AG04450 (cell line): Measurements from ENCODE around the gene NKX1-2. TPM values are rescaled to one million over a fixed set of nuclear protein-coding genes. Genes with fewer than 3 reads are reported as not detected.

Experiments
- CTCF ChIA-PET: fragments of 300-600, 350-600 bp; formaldehyde crosslinking; extraction: SDS; loops from one replicate; lab custom pipeline; 2022; ENCODE audit warnings: antibody characterized with exemption, inconsistent platforms; lab: Charles Lee
- POLR2A ChIA-PET: fragments of 350-600 bp; formaldehyde crosslinking; extraction: SDS; loops from one replicate; lab custom pipeline; 2021; ENCODE audit warnings: antibody characterized with exemption, inconsistent platforms; lab: Yijun Ruan, JAX
- DNase-seq: peaks from one replicate; pipeline ENCODE4 v3.0.0-alpha.2; 2011; ENCODE audit warnings: low read depth, low spot score
- H3K27ac ChIP-seq: one replicate; pipeline ENCODE4 v1.5.1; 2012; ENCODE audit warnings: low read depth, low read length, control low read depth
- H3K27me3 ChIP-seq: one replicate; pipeline ENCODE4 v1.6.0; 2012; ENCODE audit warnings: low read length; ENCODE audit not compliant: control insufficient read depth, insufficient read depth
- H3K4me3 ChIP-seq: 2 replicates; pipeline ENCODE4 v1.5.1; 2011; ENCODE audit warnings: mild to moderate bottlenecking, low read depth, low read length, control low read depth
- H3K9me3 ChIP-seq: 2 replicates; pipeline ENCODE4 v1.5.1; 2012; ENCODE audit warnings: low read length; ENCODE audit not compliant: control insufficient read depth, insufficient read depth
- polyA plus RNA-seq: library from polyadenylated mRNA; depleted of rRNA; stranded (reverse); fragments of >200 nt; gene quantifications from 2 replicates; pipeline ENCODE4 v1.2.3, GENCODE V29; 2011
- TF ChIP-seq, protein P1 (sequence below): IDR thresholded peaks from 2 replicates; pipeline ENCODE4 v1.5.1; 2011; ENCODE audit warnings: low read depth, low read length, control low read depth, inconsistent platforms

NKX1-2 gene
- polyA plus RNA-seq, 1 experiment = not detected

DNA sequence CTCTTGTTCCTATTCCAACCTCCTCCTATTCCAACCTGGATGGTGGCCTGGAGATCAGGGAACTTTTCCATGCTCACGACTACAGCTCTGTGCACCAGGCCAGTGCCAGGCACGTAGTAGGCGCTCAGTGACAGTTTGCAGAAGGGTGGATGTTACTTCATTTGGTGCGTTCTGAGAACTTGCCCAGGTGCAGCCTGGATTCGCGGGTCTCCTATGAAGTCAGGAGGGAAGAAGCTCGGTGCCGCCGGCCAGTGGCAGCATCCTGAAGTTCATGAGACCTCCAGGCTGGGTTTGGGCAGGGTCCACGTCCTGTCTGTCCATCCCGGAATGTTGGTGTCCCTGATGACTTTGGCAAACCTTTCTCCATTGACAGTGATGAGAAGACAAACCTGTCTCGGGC, 33.0 kb upstream of the NKX1-2 start:
- ChIA-PET CTCF (no interaction called here), POLR2A (no interaction called here)
- Histone ChIP-seq H3K27me3 (no peaks in the 10 kb centered on the region), H3K4me3 (no peak overlapping the region), H3K27ac (no peak overlapping the region), H3K9me3 (no peaks in the 10 kb centered on the region)
- TF ChIP-seq, protein P1, sequence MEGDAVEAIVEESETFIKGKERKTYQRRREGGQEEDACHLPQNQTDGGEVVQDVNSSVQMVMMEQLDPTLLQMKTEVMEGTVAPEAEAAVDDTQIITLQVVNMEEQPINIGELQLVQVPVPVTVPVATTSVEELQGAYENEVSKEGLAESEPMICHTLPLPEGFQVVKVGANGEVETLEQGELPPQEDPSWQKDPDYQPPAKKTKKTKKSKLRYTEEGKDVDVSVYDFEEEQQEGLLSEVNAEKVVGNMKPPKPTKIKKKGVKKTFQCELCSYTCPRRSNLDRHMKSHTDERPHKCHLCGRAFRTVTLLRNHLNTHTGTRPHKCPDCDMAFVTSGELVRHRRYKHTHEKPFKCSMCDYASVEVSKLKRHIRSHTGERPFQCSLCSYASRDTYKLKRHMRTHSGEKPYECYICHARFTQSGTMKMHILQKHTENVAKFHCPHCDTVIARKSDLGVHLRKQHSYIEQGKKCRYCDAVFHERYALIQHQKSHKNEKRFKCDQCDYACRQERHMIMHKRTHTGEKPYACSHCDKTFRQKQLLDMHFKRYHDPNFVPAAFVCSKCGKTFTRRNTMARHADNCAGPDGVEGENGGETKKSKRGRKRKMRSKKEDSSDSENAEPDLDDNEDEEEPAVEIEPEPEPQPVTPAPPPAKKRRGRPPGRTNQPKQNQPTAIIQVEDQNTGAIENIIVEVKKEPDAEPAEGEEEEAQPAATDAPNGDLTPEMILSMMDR = no peak
- DNase-seq = no peak

DNA sequence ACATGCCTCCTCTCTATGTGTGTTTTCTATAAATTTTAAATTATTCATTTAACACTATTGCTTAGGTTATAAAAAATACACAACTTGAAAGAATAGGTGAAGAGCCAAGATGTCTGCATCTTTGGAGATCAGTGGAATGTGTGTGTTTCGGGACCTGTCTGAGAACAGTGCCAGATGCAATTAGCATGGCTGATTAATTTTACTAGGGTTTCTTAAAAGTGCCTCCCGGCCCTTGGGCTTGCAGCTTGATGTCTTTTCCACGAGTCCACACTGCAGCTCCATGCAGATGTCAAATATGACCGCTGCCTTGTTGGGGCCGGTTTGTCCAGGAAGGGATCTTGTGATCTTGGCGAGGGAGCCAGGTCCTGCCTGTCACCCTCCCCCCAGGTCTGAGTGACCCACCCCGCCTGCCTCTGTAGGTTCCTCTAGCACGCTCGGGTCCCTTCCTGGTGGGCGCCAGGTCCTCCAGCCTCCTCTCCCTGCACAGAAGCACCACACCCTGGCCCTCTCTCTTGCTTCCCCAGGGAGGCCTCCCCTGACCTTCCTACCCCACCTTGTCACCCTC, 32.5 kb upstream of the NKX1-2 start:
- no peak overlapping the region for H3K4me3 ChIP-seq
- DNase-seq = no peak
- ChIA-PET CTCF (no interaction called here), POLR2A (no interaction called here)
- H3K27me3 ChIP-seq = no peaks in the 10 kb centered on the region
- TF ChIP-seq, protein P1 = no peak
- H3K27ac ChIP-seq = no peak overlapping the region
- H3K9me3 ChIP-seq = no peaks in the 10 kb centered on the region

DNA sequence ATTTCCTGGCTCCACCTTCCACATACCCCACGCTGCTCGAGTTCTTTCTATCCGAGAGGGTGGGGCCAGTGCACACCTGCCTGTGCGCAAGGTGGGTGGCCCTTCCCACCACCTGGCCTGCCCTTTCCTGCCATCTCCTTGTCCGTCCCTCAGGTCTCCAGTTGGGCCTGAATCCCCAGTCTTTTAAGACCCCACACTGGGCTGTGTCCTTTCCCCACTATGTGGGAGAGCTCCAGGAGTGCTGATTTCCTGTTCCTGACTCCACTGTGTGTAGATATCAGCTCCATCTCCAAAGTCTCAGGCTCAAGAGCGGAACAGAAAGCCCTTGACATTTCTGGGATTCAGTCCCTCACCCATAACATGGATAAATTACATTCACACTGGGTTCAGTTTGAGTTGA, 31.9 kb upstream of the NKX1-2 start:
- DNase-seq = no peak
- POLR2A ChIA-PET = no interaction called here
- no peak overlapping the region for H3K4me3 ChIP-seq
- H3K9me3 ChIP-seq = no peaks in the 10 kb centered on the region
- H3K27ac ChIP-seq = no peak overlapping the region
- CTCF ChIA-PET = no interaction called here
- TF ChIP-seq, protein P1 = no peak
- no peaks in the 10 kb centered on the region for H3K27me3 ChIP-seq

DNA sequence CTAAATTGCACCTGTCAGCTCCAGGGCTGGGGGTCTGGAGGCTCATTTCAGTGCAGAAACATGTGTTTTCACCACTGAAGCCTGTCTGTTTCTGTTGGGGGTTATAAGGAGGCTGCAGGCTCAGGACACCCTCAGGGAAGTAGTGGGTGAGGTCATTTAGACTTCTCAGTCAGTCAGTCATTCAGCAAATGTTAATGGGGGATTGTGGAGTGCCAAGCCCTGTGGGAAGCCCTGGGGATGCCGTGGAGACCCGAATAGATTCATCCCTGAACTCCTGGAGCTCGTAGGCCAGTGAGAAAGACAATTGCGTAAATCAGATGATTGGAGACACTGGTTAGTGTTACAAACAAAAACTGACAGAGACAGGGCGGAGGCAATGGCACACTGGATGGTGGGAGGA, 31.0 kb upstream of the NKX1-2 start:
- TF ChIP-seq, protein P1 = no peak
- DNase-seq = no peak
- H3K9me3 ChIP-seq = no peaks in the 10 kb centered on the region
- ChIA-PET POLR2A (no interaction called here), CTCF (no interaction called here)
- H3K4me3 ChIP-seq = no peak overlapping the region
- no peaks in the 10 kb centered on the region for H3K27me3 ChIP-seq
- H3K27ac ChIP-seq = no peak overlapping the region

DNA sequence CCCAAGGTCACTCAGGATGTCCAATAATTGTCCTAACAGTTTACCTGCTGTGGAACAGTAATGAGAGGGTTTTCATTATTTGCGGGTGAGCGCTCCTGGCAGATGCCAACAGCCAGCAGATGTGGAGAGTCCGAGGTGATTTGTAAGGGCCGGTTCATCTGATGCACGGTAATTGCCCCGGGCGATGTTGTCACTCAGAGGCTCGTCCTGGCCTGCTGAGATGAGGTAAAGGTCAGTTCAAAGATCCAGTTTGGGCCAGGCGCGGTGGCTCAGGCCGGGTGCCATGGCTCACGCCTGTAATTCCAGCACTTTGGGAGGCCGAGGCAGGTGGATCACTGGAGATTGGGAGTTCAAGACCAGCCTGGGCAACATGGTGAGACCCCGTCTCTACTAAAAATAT, 28.7 kb upstream of the NKX1-2 start:
- TF ChIP-seq, protein P1 = no peak
- ChIA-PET CTCF (no interaction called here), POLR2A (no interaction called here)
- Histone ChIP-seq H3K27me3 (no peaks in the 10 kb centered on the region), H3K9me3 (no peaks in the 10 kb centered on the region), H3K4me3 (no peak overlapping the region), H3K27ac (no peak overlapping the region)
- no peak for DNase-seq
